ENCODE measurements around the gene RRP36.

Gene RRP36

GRCh38 chr6:43016176-43016942 lies 5.1 kb upstream of the RRP36 start:
- DNase-seq (ENCODE audit: low spot score): no peak
- TF ChIP-seq CTCF (IDR thresholded peaks at IDR 0.05; ENCODE audit: extremely low read depth, missing control alignments): no peak

- DNase-seq (ENCODE audit: low spot score): no peak
- no peak for TF ChIP-seq CTCF (IDR thresholded peaks at IDR 0.05; ENCODE audit: extremely low read depth, missing control alignments)
Observed at GRCh38 chr6:43016943-43017334, 4.5 kb upstream of the RRP36 start.

- no peak for TF ChIP-seq CTCF (IDR thresholded peaks at IDR 0.05; ENCODE audit: extremely low read depth, missing control alignments)
- DNase-seq (ENCODE audit: low spot score): no peak
Observed at GRCh38 chr6:43019152-43019551, 2.3 kb upstream of the RRP36 start.

- no peak for TF ChIP-seq CTCF (IDR thresholded peaks at IDR 0.05; ENCODE audit: extremely low read depth, missing control alignments)
- no peak for DNase-seq (ENCODE audit: low spot score)
Observed at GRCh38 chr6:43020052-43020705, 1.2 kb upstream of the RRP36 start.

GRCh38 chr6:43020847-43021246 lies 576 bp upstream of the RRP36 start:
- no peak for DNase-seq (ENCODE audit: low spot score)

GRCh38 chr6:43024436-43024835 lies 3.0 kb downstream of the RRP36 start:
- TF ChIP-seq CTCF (IDR thresholded peaks at IDR 0.05; ENCODE audit: extremely low read depth, missing control alignments): no peak
- DNase-seq (ENCODE audit: low spot score): no peak

More at GRCh38 chr6:43020847-43021246, 576 bp upstream of the RRP36 start:
- no peak for TF ChIP-seq CTCF (IDR thresholded peaks at IDR 0.05; ENCODE audit: extremely low read depth, missing control alignments)

GRCh38 chr6:43026365-43026764 lies 4.9 kb downstream of the RRP36 start:
- no peak for TF ChIP-seq CTCF (IDR thresholded peaks at IDR 0.05; ENCODE audit: extremely low read depth, missing control alignments)

More at GRCh38 chr6:43026365-43026764, 4.9 kb downstream of the RRP36 start:
- DNase-seq (ENCODE audit: low spot score): no peak
